HG03064 (cell line): Measurements from ENCODE around the gene LTF.
"Not testable (repeated sequence)": the region's sequence is repeated elsewhere in the genome, so short reads cannot be mapped to it uniquely, and the experiment has no call there.

Source experiments
- ATAC-seq: cut with Tn5 transposase; IDR thresholded peaks from one replicate; pipeline ENCODE4 v1.9.1; 2021; ENCODE audit warnings: low read depth; ENCODE audit not compliant: unreplicated experiment

LTF gene

GRCh38 chr3:46447228-46447985 is 17.3 kb downstream of the LTF start:
- no peak for ATAC-seq

GRCh38 chr3:46442576-46443530 is 21.9 kb downstream of the LTF start:
- ATAC-seq = no peak

DNA sequence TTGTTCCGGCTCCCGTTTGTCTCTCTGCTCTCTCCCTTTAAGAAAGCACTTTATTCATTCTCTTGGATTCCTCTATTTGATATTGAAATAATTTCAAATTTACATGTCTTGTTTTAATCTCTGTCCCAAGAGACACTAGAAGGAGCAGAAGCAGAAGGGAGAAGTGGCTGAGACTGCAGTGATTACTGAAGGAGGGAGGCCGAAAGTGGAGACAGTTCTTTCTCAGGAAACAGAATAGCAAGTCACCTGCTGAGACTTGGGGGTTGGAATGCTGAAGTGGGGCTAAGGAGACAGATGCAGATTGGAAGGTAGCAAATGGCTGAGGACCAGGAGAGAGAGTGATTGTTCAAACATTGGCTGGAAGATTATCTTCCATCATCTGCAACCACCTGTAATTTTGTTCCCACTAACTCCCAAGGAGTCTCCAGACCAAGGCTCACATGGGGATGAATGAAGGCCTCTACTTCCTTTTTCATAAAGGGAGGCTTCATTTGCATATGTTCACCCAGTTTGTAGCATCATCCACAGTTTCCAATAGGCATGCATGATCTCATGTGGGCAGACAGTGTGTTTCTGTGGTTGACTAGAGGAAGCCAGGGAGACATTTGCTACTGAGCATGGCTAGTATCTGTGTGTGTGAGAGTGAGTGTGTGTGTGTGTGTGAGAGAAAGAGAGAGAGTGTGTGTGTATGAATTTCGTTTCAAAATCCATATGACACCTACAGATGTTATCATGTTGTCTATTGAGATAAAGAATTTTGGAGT is 24.0 kb downstream of the LTF start:
- ATAC-seq = no peak

DNA sequence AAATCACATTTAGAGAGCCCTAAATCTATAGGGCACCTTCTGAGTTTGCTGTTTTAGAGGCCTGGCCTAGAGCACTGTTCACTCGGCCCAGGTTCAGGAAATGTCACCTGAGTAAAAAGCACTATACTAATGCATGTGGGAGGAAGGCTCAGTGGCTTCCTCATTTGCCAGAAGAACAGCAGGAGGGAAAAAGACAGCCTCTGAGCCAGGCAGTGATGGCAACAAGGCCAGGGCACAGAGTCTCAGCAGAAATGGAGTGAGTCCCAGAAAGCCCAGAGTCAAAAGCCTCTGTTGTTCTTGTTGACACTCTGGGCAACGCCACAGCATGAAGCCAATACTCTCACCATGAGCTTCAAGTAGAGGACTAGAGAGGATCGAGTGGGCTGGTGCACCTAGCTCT is 25.9 kb downstream of the LTF start:
- ATAC-seq = no peak

DNA sequence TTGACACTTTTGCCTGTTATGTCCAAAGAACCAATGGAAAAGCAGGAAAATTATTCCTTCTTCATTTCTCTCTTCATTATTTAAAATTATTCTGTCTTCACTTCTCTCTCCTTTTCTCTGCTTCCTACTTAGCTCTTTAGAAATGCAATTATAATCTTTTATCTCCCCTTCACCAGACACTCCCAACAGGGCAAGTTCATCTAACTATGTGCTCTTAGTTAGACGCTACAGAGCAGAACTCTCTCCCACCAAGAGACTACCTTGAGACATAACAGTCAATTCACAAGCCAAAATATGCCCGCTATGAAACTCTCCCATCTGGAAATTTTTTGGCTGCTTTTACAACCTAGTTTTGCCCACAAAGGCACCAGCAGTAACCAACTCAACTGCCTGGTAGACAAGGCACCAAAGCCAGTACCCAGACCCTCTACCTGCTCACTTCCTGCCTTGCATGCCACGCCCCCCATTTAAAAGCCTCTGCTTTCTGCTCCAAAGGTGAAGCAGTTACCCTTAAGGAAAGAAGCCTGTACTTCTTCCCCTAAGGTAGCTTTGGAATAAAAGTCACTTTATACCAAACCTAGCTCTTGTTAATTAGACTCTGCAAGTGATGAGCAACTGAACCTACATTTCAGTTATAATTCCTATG is 29.5 kb downstream of the LTF start:
- ATAC-seq = no peak

- no peak for ATAC-seq
Observed at GRCh38 chr3:46433841-46434240, 30.9 kb downstream of the LTF start.

- ATAC-seq = not testable (repeated sequence)
Observed at GRCh38 chr3:46433118-46433517, 31.6 kb downstream of the LTF start.

DNA sequence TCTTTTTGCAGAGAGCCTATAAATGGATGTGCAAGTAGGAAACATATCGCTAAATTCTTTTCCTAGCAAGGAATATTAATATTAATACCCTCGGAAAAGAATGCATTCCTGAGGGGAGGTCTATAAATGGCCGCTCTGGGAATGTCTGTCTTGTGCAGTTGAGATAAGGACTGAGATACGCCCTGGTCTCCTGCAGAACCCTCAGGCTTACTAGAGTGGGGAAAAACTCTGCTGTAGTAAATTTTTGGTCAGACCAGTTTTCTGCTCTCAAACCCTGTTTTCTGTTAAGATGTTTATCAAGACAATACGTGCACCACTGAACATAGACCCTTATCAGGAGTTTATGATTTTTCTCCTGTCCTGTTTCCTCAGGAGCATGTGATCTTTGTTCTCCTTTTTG is 32.8 kb downstream of the LTF start:
- ATAC-seq = not testable (repeated sequence)

DNA sequence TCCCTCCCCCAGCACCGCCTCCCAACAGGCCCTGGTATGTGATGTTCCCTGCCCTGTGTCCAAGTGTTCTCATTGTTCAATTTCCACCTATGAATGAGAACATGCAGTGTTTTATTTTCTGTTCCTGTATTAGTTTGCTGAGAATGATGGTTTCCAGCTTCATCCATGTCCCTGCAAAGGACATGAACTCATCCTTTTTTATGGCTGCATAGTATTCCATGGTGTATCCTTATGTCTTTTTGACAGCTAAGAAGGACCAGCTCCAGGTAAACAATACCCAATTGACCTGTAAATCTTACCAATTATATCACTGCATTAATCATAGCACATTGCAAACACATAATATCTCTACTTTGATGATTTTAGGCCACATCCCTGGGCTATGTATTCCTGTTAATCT is 33.8 kb downstream of the LTF start:
- ATAC-seq = not testable (repeated sequence)

GRCh38 chr3:46429671-46430070 is 35.0 kb downstream of the LTF start:
- ATAC-seq = no peak

GRCh38 chr3:46429250-46429649 is 35.5 kb downstream of the LTF start:
- no peak for ATAC-seq

DNA sequence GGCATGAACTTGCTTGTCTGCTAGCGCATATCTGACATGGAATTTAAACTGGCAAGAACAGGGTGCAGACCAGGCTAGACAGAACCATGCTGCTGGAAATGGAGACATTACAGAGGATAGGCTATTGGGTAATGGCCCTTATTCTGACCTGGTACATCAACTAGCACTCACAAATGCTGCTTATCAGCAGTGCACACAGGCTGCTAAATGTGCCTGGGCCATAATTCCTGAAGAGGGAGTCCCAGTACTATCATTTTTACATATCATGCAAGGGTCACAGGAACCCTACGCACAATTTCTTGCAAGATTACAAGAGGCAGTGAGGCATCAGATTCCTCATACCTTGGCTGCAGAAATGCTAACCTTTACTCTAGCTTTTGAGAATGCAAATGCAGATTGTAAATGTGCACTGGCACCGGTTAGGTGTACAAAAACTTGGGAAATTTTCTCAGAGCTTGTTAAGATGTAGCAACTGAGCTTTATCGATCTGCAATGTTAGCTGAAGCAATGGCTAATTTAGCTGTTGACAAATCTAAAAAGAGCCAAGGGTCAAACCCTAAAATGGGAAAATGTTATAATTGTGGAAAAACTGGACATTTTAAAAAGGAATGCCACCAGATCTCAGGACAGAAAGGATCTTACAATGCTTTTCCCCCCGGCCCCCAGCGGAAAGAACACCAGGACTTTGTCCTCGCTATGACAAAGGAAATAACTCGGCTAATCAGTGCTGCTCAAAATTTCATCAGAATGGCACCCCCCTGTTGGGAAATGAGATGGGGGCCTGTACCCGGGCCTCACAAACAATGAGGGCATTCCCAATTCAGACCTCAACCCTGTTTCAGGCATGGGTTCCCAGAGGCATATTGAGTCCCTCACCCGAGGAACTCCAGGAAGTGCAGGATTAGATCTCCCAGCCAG is 36.5 kb downstream of the LTF start:
- ATAC-seq = no peak

GRCh38 chr3:46427404-46427803 is 37.3 kb downstream of the LTF start:
- not testable (repeated sequence) for ATAC-seq

- ATAC-seq = not testable (repeated sequence)
Observed at GRCh38 chr3:46426476-46426875, 38.2 kb downstream of the LTF start.

- no peak for ATAC-seq
Observed at GRCh38 chr3:46423588-46423987, 41.1 kb downstream of the LTF start.

- ATAC-seq = no peak
Observed at GRCh38 chr3:46422617-46423016, 42.1 kb downstream of the LTF start.

GRCh38 chr3:46420931-46421330 is 43.8 kb downstream of the LTF start:
- ATAC-seq = no peak

DNA sequence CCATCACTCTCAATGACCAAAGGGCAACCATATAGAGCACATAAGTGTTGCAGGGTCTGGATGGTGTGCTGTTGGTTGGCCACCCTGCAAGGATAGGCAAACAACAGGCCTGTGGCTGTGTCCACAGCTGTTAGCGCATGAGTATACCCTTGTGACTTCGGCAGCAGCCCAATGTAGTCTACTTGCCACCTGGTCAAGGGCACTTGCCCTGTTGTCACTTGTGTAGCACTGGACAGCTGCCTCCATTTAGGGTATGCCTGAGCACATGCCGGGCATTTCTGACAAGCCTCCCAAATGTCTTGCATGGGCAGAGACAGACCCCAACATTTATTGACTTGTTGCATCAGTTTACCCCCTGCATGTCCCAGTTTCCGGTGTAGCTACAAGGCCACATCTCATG is 44.9 kb downstream of the LTF start:
- no peak for ATAC-seq

- no peak for ATAC-seq
Observed at GRCh38 chr3:46417841-46418611, 46.7 kb downstream of the LTF start.
